Measurements from ENCODE around the gene CHST15.

The CHST15 gene

GRCh38 chr10:124041675-124042445, 51.5 kb downstream of the CHST15 start:
- CTCF ChIA-PET: interaction anchor here (0.8 kb wide), 1 partner anchor 320 kb away, joined by 3 read pairs; no protein-coding TSS in a partner anchor
- DNase-seq (ENCODE audit: low spot score): no peak
- H3K27ac ChIP-seq: peak overlapping the region; percentile 71
- POLR2A ChIA-PET (ENCODE audit: low non-redundant PET): no interaction called here
- no peak for TF ChIP-seq CTCF (conservative IDR thresholded peaks at IDR 0.05; ENCODE audit: low read depth)

GRCh38 chr10:124040451-124041188, 52.8 kb downstream of the CHST15 start:
- POLR2A ChIA-PET (ENCODE audit: low non-redundant PET): no interaction called here
- no peak overlapping the region for H3K27ac ChIP-seq
- CTCF ChIA-PET: interaction anchor here (0.7 kb wide), 1 partner anchor 42 kb away, joined by 3 read pairs; no protein-coding TSS in a partner anchor
- no peak for TF ChIP-seq CTCF (conservative IDR thresholded peaks at IDR 0.05; ENCODE audit: low read depth)
- DNase-seq (ENCODE audit: low spot score): no peak

GRCh38 chr10:124039483-124040013, 53.9 kb downstream of the CHST15 start:
- POLR2A ChIA-PET (ENCODE audit: low non-redundant PET): interaction anchor here (0.6 kb wide), 1 partner anchor 752 kb away, joined by 3 read pairs; the partner anchor contains the start of gene EEF1AKMT2
- no peak for TF ChIP-seq CTCF (conservative IDR thresholded peaks at IDR 0.05; ENCODE audit: low read depth)
- DNase-seq (ENCODE audit: low spot score): no peak
- no peak overlapping the region for H3K27ac ChIP-seq
- CTCF ChIA-PET: interaction anchor here (0.7 kb wide), 2 partner anchors 43 to 1124 kb away, joined by 3 read pairs; no protein-coding TSS in a partner anchor

GRCh38 chr10:124037784-124038183, 55.6 kb downstream of the CHST15 start:
- H3K27ac ChIP-seq: peak overlapping the region; percentile 21
- no peak for TF ChIP-seq CTCF (conservative IDR thresholded peaks at IDR 0.05; ENCODE audit: low read depth)
- CTCF ChIA-PET: interaction anchor here (0.7 to 0.8 kb wide), 2 partner anchors 193 to 366 kb away, joined by 4 to 6 read pairs; no protein-coding TSS in a partner anchor
- POLR2A ChIA-PET (ENCODE audit: low non-redundant PET): no interaction called here
- DNase-seq (ENCODE audit: low spot score): no peak

GRCh38 chr10:124037286-124037685, 56.1 kb downstream of the CHST15 start:
- peak overlapping the region; percentile 21 for H3K27ac ChIP-seq
- POLR2A ChIA-PET (ENCODE audit: low non-redundant PET): no interaction called here
- no peak for DNase-seq (ENCODE audit: low spot score)
- CTCF ChIA-PET: interaction anchor here (0.6 to 0.8 kb wide), 3 partner anchors 194 to 366 kb away, joined by 3 to 6 read pairs (median 4); no protein-coding TSS in a partner anchor
- TF ChIP-seq CTCF (conservative IDR thresholded peaks at IDR 0.05; ENCODE audit: low read depth): no peak

- POLR2A ChIA-PET (ENCODE audit: low non-redundant PET): no interaction called here
- DNase-seq (ENCODE audit: low spot score): no peak
- CTCF ChIA-PET: interaction anchor here (0.5 to 0.9 kb wide), 3 partner anchors 89 to 802 kb away, joined by 3 to 5 read pairs (median 3); no protein-coding TSS in a partner anchor
- peak overlapping the region; percentile 35; the same call in 1 of the 2 replicates for H3K27ac ChIP-seq
- no peak for TF ChIP-seq CTCF (conservative IDR thresholded peaks at IDR 0.05; ENCODE audit: low read depth)
Observed at GRCh38 chr10:124036746-124037145, 56.7 kb downstream of the CHST15 start.
